Fibroblast of villous mesenchyme (primary cell): ENCODE measurements around the gene CXCR5. TPM values are rescaled to one million over a fixed set of nuclear protein-coding genes. Genes with fewer than 3 reads are reported as not detected.

Source experiments
- DNase-seq: peaks from one replicate; pipeline ENCODE4 v3.0.0-alpha.2; 2010; ENCODE audit warnings: low read depth
- H3K4me3 ChIP-seq: 2 replicates; pipeline ENCODE4 v1.5.1; 2011; ENCODE audit warnings: low read depth, mild to moderate bottlenecking, low read length
- total RNA-seq: library from RNA; depleted of rRNA; stranded (reverse); fragments of >200 nt; gene quantifications from 2 replicates; pipeline ENCODE4 v1.2.3, GENCODE V29; 2012
- TF ChIP-seq, protein P1 (sequence below): IDR thresholded peaks from 2 replicates; pipeline ENCODE4 v1.5.1; 2012; ENCODE audit warnings: low read depth, mild to moderate bottlenecking, low read length; ENCODE audit not compliant: insufficient read depth

The CXCR5 gene
- total RNA-seq, 1 donor = not detected

DNA sequence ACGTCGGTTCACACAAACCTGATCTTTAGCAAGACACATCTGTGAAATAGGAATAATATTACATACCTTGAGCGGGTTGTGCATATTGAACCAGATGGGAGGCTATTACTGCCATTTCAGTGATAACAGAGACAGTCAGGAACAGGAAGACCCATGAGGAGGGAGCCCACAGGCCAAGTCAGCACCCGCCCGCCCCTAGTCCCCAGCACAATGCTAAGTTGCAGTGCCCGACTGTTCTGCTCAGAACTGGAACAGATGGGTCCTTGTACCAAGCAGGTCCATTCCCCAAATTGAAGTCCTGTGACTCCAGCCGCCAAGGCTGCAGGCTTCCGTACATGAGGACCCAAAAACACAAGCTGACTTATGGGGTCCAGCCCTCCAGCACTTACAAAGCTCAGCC, 9.3 kb downstream of the CXCR5 start:
- H3K4me3 ChIP-seq = no peak overlapping the region
- TF ChIP-seq, protein P1, sequence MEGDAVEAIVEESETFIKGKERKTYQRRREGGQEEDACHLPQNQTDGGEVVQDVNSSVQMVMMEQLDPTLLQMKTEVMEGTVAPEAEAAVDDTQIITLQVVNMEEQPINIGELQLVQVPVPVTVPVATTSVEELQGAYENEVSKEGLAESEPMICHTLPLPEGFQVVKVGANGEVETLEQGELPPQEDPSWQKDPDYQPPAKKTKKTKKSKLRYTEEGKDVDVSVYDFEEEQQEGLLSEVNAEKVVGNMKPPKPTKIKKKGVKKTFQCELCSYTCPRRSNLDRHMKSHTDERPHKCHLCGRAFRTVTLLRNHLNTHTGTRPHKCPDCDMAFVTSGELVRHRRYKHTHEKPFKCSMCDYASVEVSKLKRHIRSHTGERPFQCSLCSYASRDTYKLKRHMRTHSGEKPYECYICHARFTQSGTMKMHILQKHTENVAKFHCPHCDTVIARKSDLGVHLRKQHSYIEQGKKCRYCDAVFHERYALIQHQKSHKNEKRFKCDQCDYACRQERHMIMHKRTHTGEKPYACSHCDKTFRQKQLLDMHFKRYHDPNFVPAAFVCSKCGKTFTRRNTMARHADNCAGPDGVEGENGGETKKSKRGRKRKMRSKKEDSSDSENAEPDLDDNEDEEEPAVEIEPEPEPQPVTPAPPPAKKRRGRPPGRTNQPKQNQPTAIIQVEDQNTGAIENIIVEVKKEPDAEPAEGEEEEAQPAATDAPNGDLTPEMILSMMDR = no peak
- no peak for DNase-seq

DNA sequence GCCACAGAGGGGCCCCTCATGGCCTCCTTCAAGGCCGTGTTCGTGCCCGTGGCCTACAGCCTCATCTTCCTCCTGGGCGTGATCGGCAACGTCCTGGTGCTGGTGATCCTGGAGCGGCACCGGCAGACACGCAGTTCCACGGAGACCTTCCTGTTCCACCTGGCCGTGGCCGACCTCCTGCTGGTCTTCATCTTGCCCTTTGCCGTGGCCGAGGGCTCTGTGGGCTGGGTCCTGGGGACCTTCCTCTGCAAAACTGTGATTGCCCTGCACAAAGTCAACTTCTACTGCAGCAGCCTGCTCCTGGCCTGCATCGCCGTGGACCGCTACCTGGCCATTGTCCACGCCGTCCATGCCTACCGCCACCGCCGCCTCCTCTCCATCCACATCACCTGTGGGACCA, 10.0 kb downstream of the CXCR5 start:
- H3K4me3 ChIP-seq = no peak overlapping the region
- no peak for DNase-seq
- TF ChIP-seq, protein P1 = no peak

GRCh38 chr11:118894192-118894591, 10.5 kb downstream of the CXCR5 start:
- no peak overlapping the region for H3K4me3 ChIP-seq
- DNase-seq = no peak
- TF ChIP-seq, protein P1 = no peak

- TF ChIP-seq, protein P1 = no peak
- no peak for DNase-seq
- H3K4me3 ChIP-seq = no peak overlapping the region
Measured at GRCh38 chr11:118895093-118896039, 11.7 kb downstream of the CXCR5 start.

- H3K4me3 ChIP-seq = no peak overlapping the region
- TF ChIP-seq, protein P1 = no peak
- DNase-seq = no peak
Measured at GRCh38 chr11:118896472-118896913, 12.8 kb downstream of the CXCR5 start.

DNA sequence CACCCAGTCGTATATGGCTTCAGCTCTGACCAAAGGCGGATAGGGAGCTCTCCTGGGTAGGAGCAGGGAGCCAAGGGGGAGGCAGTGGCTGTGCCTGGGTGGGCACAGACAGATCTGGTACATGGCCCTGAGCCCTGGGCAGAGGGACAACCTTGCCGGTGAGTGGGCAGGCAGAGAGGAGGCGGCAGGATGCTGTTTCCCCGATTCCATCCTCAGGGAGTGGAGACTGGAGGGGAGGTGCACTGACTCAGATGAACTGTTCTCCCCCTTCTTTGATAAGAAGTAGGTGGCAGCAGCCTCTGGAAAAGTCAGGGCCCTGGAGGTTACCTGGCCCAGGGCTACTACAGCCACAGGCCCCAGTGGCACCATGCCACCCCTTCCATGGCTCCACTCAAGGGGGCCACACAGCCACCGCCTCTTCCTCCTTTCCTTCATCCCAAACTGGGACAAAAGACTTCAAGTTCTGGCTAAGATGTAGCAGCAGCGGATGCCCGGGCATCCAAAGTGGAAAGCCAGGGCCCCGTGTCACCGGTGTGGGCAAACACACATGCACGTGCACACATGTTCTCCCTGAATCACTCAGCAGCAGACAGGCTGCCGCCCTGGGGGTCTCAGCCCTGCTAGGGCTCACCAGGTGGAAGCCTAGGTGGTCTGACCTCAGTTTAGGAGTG, 13.4 kb downstream of the CXCR5 start:
- no peak overlapping the region for H3K4me3 ChIP-seq
- TF ChIP-seq, protein P1 = no peak
- no peak for DNase-seq
